NCI-H82 treated with DMSO at 0.1 percent for 48 hours (cell line): ENCODE data around the gene LGR4.

Experiments used
- DNase-seq: peaks from one replicate; lab custom pipeline; 2025; ENCODE audit not compliant: unreplicated experiment; lab: John Stamatoyannopoulos, UW

LGR4 gene

GRCh38 chr11:27433742-27434141 lies 38.8 kb downstream of the LGR4 start:
- DNase-seq: no peak

- DNase-seq: no peak
Observed at GRCh38 chr11:27431808-27432207, 40.8 kb downstream of the LGR4 start.

- no peak for DNase-seq
Observed at GRCh38 chr11:27429761-27430393, 42.7 kb downstream of the LGR4 start.

GRCh38 chr11:27427183-27427980 lies 45.2 kb downstream of the LGR4 start:
- no peak for DNase-seq

GRCh38 chr11:27425814-27426213 lies 46.8 kb downstream of the LGR4 start:
- no peak for DNase-seq

- DNase-seq: no peak
Observed at GRCh38 chr11:27423125-27423524, 49.5 kb downstream of the LGR4 start.

- no peak for DNase-seq
Observed at GRCh38 chr11:27421819-27422494, 50.6 kb downstream of the LGR4 start.

GRCh38 chr11:27420722-27421572 lies 51.6 kb downstream of the LGR4 start:
- DNase-seq: no peak

GRCh38 chr11:27420217-27420616 lies 52.4 kb downstream of the LGR4 start:
- no peak for DNase-seq

GRCh38 chr11:27418356-27418755 lies 54.2 kb downstream of the LGR4 start:
- no peak for DNase-seq

GRCh38 chr11:27416568-27417176 lies 55.9 kb downstream of the LGR4 start:
- DNase-seq: no peak

GRCh38 chr11:27414644-27415043 lies 57.9 kb downstream of the LGR4 start:
- DNase-seq: no peak

- DNase-seq: no peak
Observed at GRCh38 chr11:27413218-27413617, 59.4 kb downstream of the LGR4 start.

GRCh38 chr11:27412192-27412691 lies 60.3 kb downstream of the LGR4 start:
- no peak for DNase-seq

GRCh38 chr11:27411328-27411727 lies 61.3 kb downstream of the LGR4 start:
- DNase-seq: no peak

GRCh38 chr11:27410272-27410671 lies 62.3 kb downstream of the LGR4 start:
- DNase-seq: no peak

GRCh38 chr11:27409742-27410141 lies 62.8 kb downstream of the LGR4 start:
- DNase-seq: no peak

- no peak for DNase-seq
Observed at GRCh38 chr11:27409049-27409448, 63.5 kb downstream of the LGR4 start.

- DNase-seq: no peak
Observed at GRCh38 chr11:27408246-27408800, 64.3 kb downstream of the LGR4 start.
